Type B pancreatic cell (in vitro differentiated cells): Measurements from ENCODE around the gene PLA2G2E. TPM values are rescaled to one million over a fixed set of nuclear protein-coding genes. Genes with fewer than 3 reads are reported as not detected.

Experiments used
- DNase-seq: peaks from one replicate; pipeline ENCODE4 v3.0.0; 2021; ENCODE audit warnings: mixed read lengths; ENCODE audit not compliant: unreplicated experiment; ENCODE audit errors: extremely low spot score
- H3K27ac Mint-ChIP-seq: 2 replicates; pipeline ENCODE4 v1.8.0; 2021; ENCODE audit warnings: mild to moderate bottlenecking, mixed read lengths
- H3K27me3 Mint-ChIP-seq: 2 replicates; pipeline ENCODE4 v1.8.0; 2021; ENCODE audit warnings: mixed read lengths
- H3K36me3 Mint-ChIP-seq: 2 replicates; pipeline ENCODE4 v1.8.0; 2021; ENCODE audit warnings: mixed read lengths
- H3K4me1 Mint-ChIP-seq: one replicate; pipeline ENCODE4 v1.8.0; 2021; ENCODE audit warnings: mixed read lengths; ENCODE audit not compliant: unreplicated experiment
- H3K4me3 Mint-ChIP-seq: 2 replicates; pipeline ENCODE4 v1.8.0; 2021; ENCODE audit warnings: mild to moderate bottlenecking, mixed read lengths
- H3K9me3 Mint-ChIP-seq: 2 replicates; pipeline ENCODE4 v1.8.0; 2021; ENCODE audit warnings: mixed read lengths
- total RNA-seq: library from RNA; stranded (reverse); gene quantifications from 2 replicates; pipeline ENCODE4 v1.2.1, GENCODE V29; 2021; ENCODE audit warnings: low replicate concordance
- TF ChIP-seq, protein P1 (sequence below): fragments of 200-600 bp; sonication (generic); conservative IDR thresholded peaks from 2 replicates; pipeline ENCODE4 v1.5.0; 2021; ENCODE audit warnings: antibody characterized with exemption, mild to moderate bottlenecking

The PLA2G2E gene
- total RNA-seq, 1 donor from 2014 or later = not detected

DNA sequence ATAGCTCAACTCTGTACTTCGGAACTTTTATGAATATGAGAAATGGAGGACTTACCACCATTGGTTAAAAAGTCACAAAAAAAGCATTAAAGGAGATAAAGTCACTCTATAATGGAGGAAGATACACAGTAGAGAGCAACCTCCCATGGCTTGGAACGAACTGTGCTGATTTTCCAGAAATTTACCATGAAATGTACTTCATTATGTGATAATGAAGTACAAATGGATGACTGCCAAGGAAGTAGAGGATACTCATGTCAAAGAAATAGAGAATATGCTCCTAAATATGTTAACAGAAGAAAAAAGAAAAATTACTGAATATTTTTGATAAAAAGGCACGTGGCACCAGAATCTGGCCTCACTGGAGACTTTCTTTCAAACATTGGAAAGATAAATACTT lies 23.6 kb upstream of the PLA2G2E start:
- no peak for DNase-seq
- Mint-ChIP-seq H3K9me3 (no peaks in the 10 kb centered on the region), H3K36me3 (no peaks in the 10 kb centered on the region), H3K27ac (no peak overlapping the region), H3K4me3 (no peak overlapping the region), H3K4me1 (no peaks in the 10 kb centered on the region), H3K27me3 (peaks cover 18% of the 10 kb centered on the region)
- TF ChIP-seq, protein P1, sequence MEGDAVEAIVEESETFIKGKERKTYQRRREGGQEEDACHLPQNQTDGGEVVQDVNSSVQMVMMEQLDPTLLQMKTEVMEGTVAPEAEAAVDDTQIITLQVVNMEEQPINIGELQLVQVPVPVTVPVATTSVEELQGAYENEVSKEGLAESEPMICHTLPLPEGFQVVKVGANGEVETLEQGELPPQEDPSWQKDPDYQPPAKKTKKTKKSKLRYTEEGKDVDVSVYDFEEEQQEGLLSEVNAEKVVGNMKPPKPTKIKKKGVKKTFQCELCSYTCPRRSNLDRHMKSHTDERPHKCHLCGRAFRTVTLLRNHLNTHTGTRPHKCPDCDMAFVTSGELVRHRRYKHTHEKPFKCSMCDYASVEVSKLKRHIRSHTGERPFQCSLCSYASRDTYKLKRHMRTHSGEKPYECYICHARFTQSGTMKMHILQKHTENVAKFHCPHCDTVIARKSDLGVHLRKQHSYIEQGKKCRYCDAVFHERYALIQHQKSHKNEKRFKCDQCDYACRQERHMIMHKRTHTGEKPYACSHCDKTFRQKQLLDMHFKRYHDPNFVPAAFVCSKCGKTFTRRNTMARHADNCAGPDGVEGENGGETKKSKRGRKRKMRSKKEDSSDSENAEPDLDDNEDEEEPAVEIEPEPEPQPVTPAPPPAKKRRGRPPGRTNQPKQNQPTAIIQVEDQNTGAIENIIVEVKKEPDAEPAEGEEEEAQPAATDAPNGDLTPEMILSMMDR = no peak

DNA sequence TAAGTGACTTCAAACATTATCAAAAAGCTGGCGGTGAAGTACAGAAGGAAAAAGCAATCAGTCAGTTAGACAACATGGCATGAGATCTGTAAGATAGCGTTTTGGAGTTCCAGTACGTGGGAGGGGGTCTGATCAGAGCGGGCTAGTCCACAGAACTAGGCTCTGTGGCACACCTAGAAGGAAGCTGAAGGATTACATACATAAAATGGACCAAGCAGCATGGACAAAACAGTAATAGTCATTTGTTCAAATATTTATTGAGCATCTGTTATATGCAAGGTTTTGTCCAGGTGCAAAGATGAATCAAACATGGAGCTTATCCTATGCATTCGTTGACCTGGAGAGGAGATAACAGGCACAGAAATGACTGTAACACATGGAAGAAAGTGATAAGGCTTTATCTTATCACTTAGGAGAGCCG lies 22.9 kb upstream of the PLA2G2E start:
- Mint-ChIP-seq H3K36me3 (no peaks in the 10 kb centered on the region), H3K27ac (no peak overlapping the region), H3K4me3 (no peak overlapping the region), H3K27me3 (peaks cover 18% of the 10 kb centered on the region), H3K4me1 (no peaks in the 10 kb centered on the region), H3K9me3 (no peaks in the 10 kb centered on the region)
- TF ChIP-seq, protein P1 = no peak
- DNase-seq = no peak

DNA sequence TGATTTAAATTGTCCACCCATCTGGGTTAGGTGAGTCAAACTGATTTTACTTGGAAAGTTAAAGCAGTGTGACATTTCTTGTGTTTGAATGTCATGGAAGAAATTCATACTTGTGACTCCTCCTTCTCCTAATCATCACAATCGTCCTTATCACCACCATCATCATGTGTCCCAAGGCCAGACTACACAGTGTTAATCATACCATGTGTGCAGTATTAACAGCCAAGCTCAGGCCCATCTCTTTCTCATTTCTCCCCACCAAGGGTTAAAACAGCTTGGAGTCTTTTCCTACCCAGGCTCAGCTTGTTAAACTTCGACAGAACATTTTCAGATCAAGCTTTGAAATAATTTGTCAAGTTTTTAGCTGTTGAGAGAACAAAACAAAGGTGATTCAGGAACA lies 22.5 kb upstream of the PLA2G2E start:
- no peaks in the 10 kb centered on the region for H3K4me1 Mint-ChIP-seq
- no peak overlapping the region for H3K27ac Mint-ChIP-seq
- no peak overlapping the region for H3K4me3 Mint-ChIP-seq
- no peaks in the 10 kb centered on the region for H3K9me3 Mint-ChIP-seq
- no peaks in the 10 kb centered on the region for H3K36me3 Mint-ChIP-seq
- TF ChIP-seq, protein P1 = no peak
- H3K27me3 Mint-ChIP-seq = peaks cover 18% of the 10 kb centered on the region
- no peak for DNase-seq

DNA sequence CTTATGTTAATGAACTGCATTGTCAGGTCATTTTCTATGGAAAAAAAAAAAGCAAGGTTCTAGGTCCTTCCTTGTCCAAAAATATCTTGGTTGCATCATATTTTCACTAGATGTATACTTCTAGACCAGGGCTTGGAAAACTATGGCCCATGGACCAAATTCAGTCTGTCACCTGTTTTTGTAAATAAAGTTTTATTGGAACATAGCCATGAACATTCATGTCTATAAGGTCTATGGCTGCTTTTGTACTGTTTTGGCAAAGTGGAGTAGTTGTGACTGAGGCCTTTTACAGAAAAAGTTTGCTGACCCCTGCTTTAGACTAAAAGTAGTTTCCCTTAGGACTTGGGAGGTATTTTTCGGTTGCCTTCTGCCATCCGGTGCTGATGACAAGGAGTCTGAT lies 19.2 kb upstream of the PLA2G2E start:
- Mint-ChIP-seq H3K36me3 (no peaks in the 10 kb centered on the region), H3K4me1 (no peaks in the 10 kb centered on the region), H3K27ac (no peak overlapping the region), H3K4me3 (no peak overlapping the region), H3K9me3 (peaks cover 2% of the 10 kb centered on the region), H3K27me3 (peaks cover 11% of the 10 kb centered on the region)
- TF ChIP-seq, protein P1 = no peak
- no peak for DNase-seq

DNA sequence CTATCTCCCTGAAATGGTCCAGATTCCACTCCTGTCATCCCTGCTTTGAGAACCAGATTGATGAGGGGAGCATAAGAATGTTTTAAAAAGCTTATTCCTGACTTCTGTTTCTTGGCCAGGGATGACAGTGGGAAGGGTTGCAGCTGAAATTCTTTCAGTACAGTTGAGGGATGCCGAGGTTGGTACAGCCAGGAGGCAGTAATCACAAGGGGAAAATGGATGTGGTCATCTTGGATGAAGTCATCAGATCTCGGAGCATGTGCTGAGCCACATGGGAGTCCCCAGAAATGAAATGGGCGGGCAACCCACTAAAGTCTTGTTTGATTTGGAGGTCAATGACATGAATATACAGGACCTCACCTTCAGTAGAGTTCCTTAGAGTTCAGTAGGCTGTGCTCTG lies 18.7 kb upstream of the PLA2G2E start:
- H3K36me3 Mint-ChIP-seq = no peaks in the 10 kb centered on the region
- no peak overlapping the region for H3K27ac Mint-ChIP-seq
- peaks cover 3% of the 10 kb centered on the region for H3K9me3 Mint-ChIP-seq
- TF ChIP-seq, protein P1 = no peak
- no peaks in the 10 kb centered on the region for H3K4me1 Mint-ChIP-seq
- H3K27me3 Mint-ChIP-seq = peaks cover 11% of the 10 kb centered on the region
- no peak overlapping the region for H3K4me3 Mint-ChIP-seq
- no peak for DNase-seq

DNA sequence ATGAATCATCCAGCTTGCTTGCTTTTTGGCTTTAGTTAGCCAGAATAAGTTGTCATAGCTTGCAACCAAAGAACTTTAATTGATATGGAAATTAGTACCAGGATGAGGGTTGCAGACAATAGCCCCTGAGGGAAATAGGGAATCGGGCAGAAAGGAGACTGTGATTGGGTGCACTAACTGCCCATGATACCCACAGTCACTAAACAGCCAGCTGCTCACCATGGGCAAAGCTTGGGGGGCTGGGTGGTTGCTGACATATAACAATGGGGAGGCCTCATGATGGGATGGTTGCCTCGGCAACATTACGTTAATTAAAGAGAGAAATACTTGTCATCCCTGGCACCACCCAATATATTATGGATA lies 17.8 kb upstream of the PLA2G2E start:
- Mint-ChIP-seq H3K27ac (no peak overlapping the region), H3K9me3 (peaks cover 3% of the 10 kb centered on the region), H3K36me3 (no peaks in the 10 kb centered on the region)

More for the DNA sequence above, 17.8 kb upstream of the PLA2G2E start:
- Mint-ChIP-seq H3K4me1 (no peaks in the 10 kb centered on the region), H3K4me3 (no peak overlapping the region), H3K27me3 (peaks cover 3% of the 10 kb centered on the region)
- TF ChIP-seq, protein P1 = no peak
- no peak for DNase-seq
